Femur (tissue), 1 donor: ENCODE measurements around the gene HS6ST1.
"Not testable (repeated sequence)": the region's sequence is repeated elsewhere in the genome, so short reads cannot be mapped to it uniquely, and the experiment has no call there.

Experiments used
- DNase-seq: peaks from one replicate; pipeline ENCODE4 v3.0.0-alpha.2; 2017

The HS6ST1 gene

GRCh38 chr2:128279009-128279408 is 39.7 kb downstream of the HS6ST1 start:
- DNase-seq: no peak

- DNase-seq: peak; percentile 15
Measured at GRCh38 chr2:128277961-128278681, 40.5 kb downstream of the HS6ST1 start.

- DNase-seq: peak; percentile 28
Measured at GRCh38 chr2:128276878-128277675, 41.6 kb downstream of the HS6ST1 start.

GRCh38 chr2:128275498-128276045 is 43.1 kb downstream of the HS6ST1 start:
- no peak for DNase-seq

- no peak for DNase-seq
Measured at GRCh38 chr2:128274218-128274617, 44.5 kb downstream of the HS6ST1 start.

- no peak for DNase-seq
Measured at GRCh38 chr2:128273469-128274081, 45.1 kb downstream of the HS6ST1 start.

GRCh38 chr2:128272601-128273468 is 45.8 kb downstream of the HS6ST1 start:
- no peak for DNase-seq

GRCh38 chr2:128271911-128272600 is 46.6 kb downstream of the HS6ST1 start:
- no peak for DNase-seq

GRCh38 chr2:128271597-128271910 is 47.1 kb downstream of the HS6ST1 start:
- DNase-seq: no peak

GRCh38 chr2:128270672-128271596 is 47.7 kb downstream of the HS6ST1 start:
- peak; percentile 23 for DNase-seq

- peak; percentile 21 for DNase-seq
Measured at GRCh38 chr2:128269990-128270671, 48.5 kb downstream of the HS6ST1 start.

GRCh38 chr2:128269063-128269989 is 49.3 kb downstream of the HS6ST1 start:
- peak; percentile 35 for DNase-seq

- not testable (repeated sequence) for DNase-seq
Measured at GRCh38 chr2:128268611-128269010, 50.1 kb downstream of the HS6ST1 start.

GRCh38 chr2:128268145-128268544 is 50.5 kb downstream of the HS6ST1 start:
- DNase-seq: not testable (repeated sequence)

- not testable (repeated sequence) for DNase-seq
Measured at GRCh38 chr2:128267649-128268048, 51.0 kb downstream of the HS6ST1 start.

- DNase-seq: not testable (repeated sequence)
Measured at GRCh38 chr2:128267197-128267596, 51.5 kb downstream of the HS6ST1 start.

GRCh38 chr2:128266463-128266862 is 52.2 kb downstream of the HS6ST1 start:
- DNase-seq: not testable (repeated sequence)

- not testable (repeated sequence) for DNase-seq
Measured at GRCh38 chr2:128265608-128265993, 53.1 kb downstream of the HS6ST1 start.
